Chondrocyte (in vitro differentiated cells): ENCODE data around the gene PKN3. TPM values are rescaled to one million over a fixed set of nuclear protein-coding genes. Genes with fewer than 3 reads are reported as not detected.

Experiments
- DNase-seq: peaks from one replicate; pipeline ENCODE4 v3.0.0; 2021; ENCODE audit warnings: mixed read lengths, low spot score
- H3K27ac Mint-ChIP-seq: one replicate; pipeline ENCODE4 v1.8.0; 2021; ENCODE audit warnings: mild to moderate bottlenecking, moderate library complexity, mixed read lengths; ENCODE audit not compliant: unreplicated experiment
- H3K27me3 Mint-ChIP-seq: 2 replicates; pipeline ENCODE4 v1.8.0; 2021; ENCODE audit warnings: low read depth, mixed read lengths
- H3K36me3 Mint-ChIP-seq: 2 replicates; pipeline ENCODE4 v1.8.0; 2021; ENCODE audit warnings: low read depth, mixed read lengths
- H3K4me1 Mint-ChIP-seq: 2 replicates; pipeline ENCODE4 v1.8.0; 2021; ENCODE audit warnings: low read depth, mild to moderate bottlenecking, mixed read lengths
- H3K4me3 Mint-ChIP-seq: one replicate; pipeline ENCODE4 v1.8.0; 2021; ENCODE audit warnings: mild to moderate bottlenecking, moderate library complexity, mixed read lengths; ENCODE audit not compliant: unreplicated experiment
- H3K9me3 Mint-ChIP-seq: 2 replicates; pipeline ENCODE4 v1.8.0; 2021; ENCODE audit warnings: low read depth, mixed read lengths
- total RNA-seq: library from RNA; stranded (reverse); gene quantifications from 3 replicates; pipeline ENCODE4 v1.2.1, GENCODE V29; 2021
- TF ChIP-seq, protein P1 (sequence below): fragments of 200-600 bp; sonication (generic); IDR thresholded peaks from 2 replicates; pipeline ENCODE4 v1.5.0; 2021; ENCODE audit warnings: antibody characterized with exemption, mild to moderate bottlenecking, moderate library complexity

The PKN3 gene
- total RNA-seq, 1 donor from 2014 or later = 4.2 TPM

DNA sequence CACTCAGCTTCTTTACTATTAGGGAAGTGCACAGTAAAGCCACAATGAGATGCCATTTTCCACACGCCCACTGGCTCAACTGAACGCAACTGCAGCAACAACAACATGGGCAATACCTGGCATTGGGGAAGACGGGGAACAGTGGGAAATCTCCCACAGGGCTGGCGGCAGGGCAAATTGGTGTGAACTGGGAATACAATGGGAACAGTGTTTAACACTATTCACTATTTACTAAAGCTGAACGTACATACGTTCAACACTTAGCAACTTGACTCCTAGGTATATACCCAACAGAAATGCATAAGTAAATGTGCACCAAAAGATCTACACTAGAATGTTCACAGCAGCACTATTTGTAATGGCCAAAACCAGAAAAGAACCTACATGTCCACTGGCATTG lies 55.3 kb downstream of the PKN3 start:
- no peaks in the 10 kb centered on the region for H3K27me3 Mint-ChIP-seq
- H3K4me1 Mint-ChIP-seq = no peaks in the 10 kb centered on the region
- no peak for DNase-seq
- no peaks in the 10 kb centered on the region for H3K36me3 Mint-ChIP-seq
- TF ChIP-seq, protein P1, sequence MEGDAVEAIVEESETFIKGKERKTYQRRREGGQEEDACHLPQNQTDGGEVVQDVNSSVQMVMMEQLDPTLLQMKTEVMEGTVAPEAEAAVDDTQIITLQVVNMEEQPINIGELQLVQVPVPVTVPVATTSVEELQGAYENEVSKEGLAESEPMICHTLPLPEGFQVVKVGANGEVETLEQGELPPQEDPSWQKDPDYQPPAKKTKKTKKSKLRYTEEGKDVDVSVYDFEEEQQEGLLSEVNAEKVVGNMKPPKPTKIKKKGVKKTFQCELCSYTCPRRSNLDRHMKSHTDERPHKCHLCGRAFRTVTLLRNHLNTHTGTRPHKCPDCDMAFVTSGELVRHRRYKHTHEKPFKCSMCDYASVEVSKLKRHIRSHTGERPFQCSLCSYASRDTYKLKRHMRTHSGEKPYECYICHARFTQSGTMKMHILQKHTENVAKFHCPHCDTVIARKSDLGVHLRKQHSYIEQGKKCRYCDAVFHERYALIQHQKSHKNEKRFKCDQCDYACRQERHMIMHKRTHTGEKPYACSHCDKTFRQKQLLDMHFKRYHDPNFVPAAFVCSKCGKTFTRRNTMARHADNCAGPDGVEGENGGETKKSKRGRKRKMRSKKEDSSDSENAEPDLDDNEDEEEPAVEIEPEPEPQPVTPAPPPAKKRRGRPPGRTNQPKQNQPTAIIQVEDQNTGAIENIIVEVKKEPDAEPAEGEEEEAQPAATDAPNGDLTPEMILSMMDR = no peak
- no peak overlapping the region for H3K4me3 Mint-ChIP-seq
- no peak overlapping the region for H3K27ac Mint-ChIP-seq
- H3K9me3 Mint-ChIP-seq = no peaks in the 10 kb centered on the region

DNA sequence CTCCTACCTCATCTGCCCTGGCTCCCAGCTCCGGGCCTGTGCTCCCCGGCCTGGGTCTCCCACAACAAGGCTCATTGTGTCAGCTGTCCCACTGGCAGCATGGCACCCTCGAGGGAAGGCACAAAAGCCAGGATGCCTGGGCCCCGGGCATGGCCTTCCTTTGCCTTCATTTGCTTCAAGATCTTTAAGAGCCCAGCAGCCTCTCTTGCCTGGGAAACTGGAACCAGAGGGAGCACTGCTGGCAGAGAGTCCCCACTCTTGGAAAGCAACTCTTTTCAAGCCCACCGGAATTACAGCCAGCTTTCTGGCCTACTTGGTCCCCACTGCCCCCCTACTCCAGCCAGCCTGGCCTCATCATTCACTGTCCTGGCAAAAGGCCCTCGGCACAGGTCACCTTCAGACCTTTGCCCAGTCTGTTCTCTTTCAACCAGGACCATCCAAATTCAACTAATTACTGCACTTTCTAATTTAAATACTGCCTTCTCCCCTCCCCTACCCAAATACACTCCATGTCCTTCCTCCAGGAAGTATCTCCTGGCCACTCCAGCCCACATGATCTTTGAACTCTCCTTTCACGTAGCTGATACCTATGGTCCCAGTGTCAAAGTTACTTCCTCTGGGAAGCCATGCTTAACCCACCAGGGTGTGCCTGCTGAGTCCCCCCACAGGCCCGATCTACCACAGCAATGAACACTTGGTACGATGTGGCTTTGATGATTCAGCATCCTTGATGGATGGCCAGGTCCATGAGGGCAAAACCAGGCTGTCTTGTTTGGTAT lies 60.6 kb downstream of the PKN3 start:
- no peaks in the 10 kb centered on the region for H3K9me3 Mint-ChIP-seq
- TF ChIP-seq, protein P1 = no peak
- peaks cover 2% of the 10 kb centered on the region for H3K36me3 Mint-ChIP-seq
- no peaks in the 10 kb centered on the region for H3K4me1 Mint-ChIP-seq
- no peaks in the 10 kb centered on the region for H3K27me3 Mint-ChIP-seq
- H3K4me3 Mint-ChIP-seq = no peak overlapping the region
- DNase-seq = no peak
- no peak overlapping the region for H3K27ac Mint-ChIP-seq

DNA sequence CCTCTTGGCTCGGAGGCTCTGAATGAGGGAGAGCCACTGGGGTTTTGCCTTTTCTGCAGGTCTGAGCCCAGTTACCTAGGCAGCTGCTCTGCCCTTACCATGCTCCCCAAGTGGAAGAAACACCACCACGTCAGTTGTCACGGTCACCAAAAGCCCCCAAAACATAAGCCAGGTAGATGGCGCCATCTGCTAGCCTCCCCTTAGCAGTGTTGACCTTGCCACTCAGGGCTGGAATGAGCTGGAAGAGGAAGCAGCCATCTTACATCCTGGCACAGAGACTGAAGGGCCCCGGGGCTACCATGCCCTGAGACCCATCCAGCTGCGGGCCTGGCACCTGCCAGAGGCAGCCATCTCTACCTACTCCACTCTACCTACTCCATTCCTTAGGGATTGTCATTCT lies 62.1 kb downstream of the PKN3 start:
- H3K27ac Mint-ChIP-seq = no peak overlapping the region

DNA sequence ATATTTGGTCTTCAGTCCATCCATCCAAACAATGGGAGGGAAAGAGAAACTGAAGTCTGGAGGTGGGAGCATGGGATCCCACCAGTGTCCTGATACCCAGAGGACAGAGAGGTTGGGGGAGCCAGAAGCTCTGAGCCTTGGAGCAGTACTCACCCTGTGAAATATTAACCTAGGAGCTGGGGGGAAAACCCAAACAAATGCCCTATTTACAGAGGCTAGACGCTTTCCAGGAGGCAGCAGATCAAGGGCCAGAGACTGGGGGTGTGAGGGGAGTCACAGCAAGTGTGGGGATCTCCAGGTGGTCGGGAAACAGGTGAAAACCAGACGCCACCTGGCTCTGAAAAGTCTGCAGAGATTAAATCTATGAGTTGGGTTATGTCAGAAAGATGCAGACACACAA lies 63.2 kb downstream of the PKN3 start:
- Mint-ChIP-seq H3K9me3 (no peaks in the 10 kb centered on the region), H3K4me1 (peaks cover 13% of the 10 kb centered on the region), H3K4me3 (no peak overlapping the region), H3K36me3 (peaks cover 2% of the 10 kb centered on the region), H3K27ac (no peak overlapping the region), H3K27me3 (no peaks in the 10 kb centered on the region)
- DNase-seq = no peak
- TF ChIP-seq, protein P1 = no peak

More for the DNA sequence above, 62.1 kb downstream of the PKN3 start:
- H3K4me1 Mint-ChIP-seq = peaks cover 5% of the 10 kb centered on the region
- no peaks in the 10 kb centered on the region for H3K27me3 Mint-ChIP-seq
- peaks cover 2% of the 10 kb centered on the region for H3K36me3 Mint-ChIP-seq
- no peak for DNase-seq
- no peaks in the 10 kb centered on the region for H3K9me3 Mint-ChIP-seq
- TF ChIP-seq, protein P1 = no peak
- H3K4me3 Mint-ChIP-seq = no peak overlapping the region

DNA sequence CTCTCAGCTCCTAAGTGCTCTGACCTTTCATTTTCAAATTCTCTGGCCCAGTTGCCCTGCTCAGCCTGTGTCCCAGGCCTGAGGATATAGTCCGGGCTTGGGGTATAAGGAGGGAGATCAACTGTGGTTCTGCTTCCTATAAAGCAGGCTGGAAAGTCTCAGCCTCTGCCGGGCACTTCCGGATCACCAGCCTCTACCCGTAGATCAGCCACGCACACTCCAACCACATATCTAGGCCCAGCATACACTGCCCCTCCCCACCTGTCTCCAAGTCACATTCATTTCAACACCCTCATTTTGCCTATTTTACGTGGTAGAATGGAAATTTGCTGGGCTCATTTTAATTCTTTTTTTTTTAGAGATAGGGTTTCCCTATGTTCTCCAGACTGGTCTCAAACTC lies 66.3 kb downstream of the PKN3 start:
- Mint-ChIP-seq H3K4me3 (no peak overlapping the region), H3K36me3 (peaks cover 2% of the 10 kb centered on the region), H3K9me3 (no peaks in the 10 kb centered on the region), H3K27ac (no peak overlapping the region), H3K27me3 (no peaks in the 10 kb centered on the region), H3K4me1 (peaks cover 26% of the 10 kb centered on the region)
- TF ChIP-seq, protein P1 = no peak
- no peak for DNase-seq

Other genes starting within 250 kb of the PKN3 start
- 25.6 to 34.1 TPM (median 28.7 TPM) in 3 replicates for gene ODF2, start 246.5 kb upstream of the PKN3 start, total RNA-seq
- 12.3 to 18.1 TPM (median 12.8 TPM) in 3 replicates for gene GLE1, start 197.8 kb upstream of the PKN3 start, total RNA-seq
- 376 to 419 TPM (median 378 TPM) in 3 replicates for gene SPTAN1, start 149.9 kb upstream of the PKN3 start, total RNA-seq
- gene DYNC2I2, start 45.7 kb upstream of the PKN3 start, total RNA-seq = 23.4 to 41.0 TPM (median 24.0 TPM) in 3 replicates
- 235 to 266 TPM (median 255 TPM) in 3 replicates for gene SET, start 13.3 kb upstream of the PKN3 start, total RNA-seq
- 23.6 to 24.7 TPM (median 24.3 TPM) in 3 replicates for gene ZDHHC12, start 21.6 kb downstream of the PKN3 start, total RNA-seq
- gene ZER1, start 69.4 kb downstream of the PKN3 start, total RNA-seq = 33.0 to 42.7 TPM (median 33.8 TPM) in 3 replicates
- 23.5 to 32.1 TPM (median 26.5 TPM) in 3 replicates for gene TBC1D13, start 84.8 kb downstream of the PKN3 start, total RNA-seq
- gene ENDOG, start 116.0 kb downstream of the PKN3 start, total RNA-seq = 22.3 to 24.6 TPM (median 23.1 TPM) in 3 replicates
- gene SPOUT1, start 127.3 kb downstream of the PKN3 start, total RNA-seq = 25.6 to 27.6 TPM (median 26.3 TPM) in 3 replicates
- gene KYAT1, start 179.4 kb downstream of the PKN3 start, total RNA-seq = 3.3 to 7.0 TPM (median 3.6 TPM) in 3 replicates
- gene LRRC8A, start 179.6 kb downstream of the PKN3 start, total RNA-seq = 36.9 to 58.9 TPM (median 55.0 TPM) in 3 replicates
- gene PHYHD1, start 218.5 kb downstream of the PKN3 start, total RNA-seq = 2.8 to 4.4 TPM (median 3.4 TPM) in 3 replicates
- gene DOLK, start 245.1 kb downstream of the PKN3 start, total RNA-seq = 21.5 to 24.7 TPM (median 22.2 TPM) in 3 replicates
- 36.0 to 51.8 TPM (median 38.2 TPM) in 3 replicates for gene NUP188, start 245.2 kb downstream of the PKN3 start, total RNA-seq